Skin of body (tissue), 2 donors: ENCODE measurements around the gene MALRD1. TPM values are rescaled to one million over a fixed set of nuclear protein-coding genes. Genes with fewer than 3 reads are reported as not detected.

Experiments used
- DNase-seq: peaks from one replicate; lab custom pipeline; 2025; lab: John Stamatoyannopoulos, UW
- total RNA-seq: library from RNA; depleted of rRNA; stranded (reverse); fragments of >200 nt; gene quantifications from one replicate; pipeline ENCODE4 v1.2.3, GENCODE V29; 2014

The MALRD1 gene
- total RNA-seq, 1 donor from 2014 or later, result 12.8 TPM

DNA sequence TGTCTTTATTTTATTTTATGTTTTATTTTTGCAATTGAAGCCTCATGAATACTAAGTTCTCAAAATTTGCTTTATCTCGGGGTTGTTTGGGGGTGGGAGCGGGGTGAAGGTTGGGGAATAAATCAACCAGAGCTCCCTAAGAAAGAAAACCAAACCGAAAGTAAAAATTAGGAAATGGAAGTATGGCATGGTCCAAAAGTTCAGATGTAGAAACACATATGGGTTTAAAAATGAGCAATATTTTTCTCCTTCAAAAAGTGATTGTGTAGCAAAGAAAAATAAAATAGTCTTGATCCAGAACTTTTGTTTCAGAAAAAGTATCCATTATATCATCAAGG, 590.3 kb downstream of the MALRD1 start:
- peak; percentile 6 for DNase-seq

DNA sequence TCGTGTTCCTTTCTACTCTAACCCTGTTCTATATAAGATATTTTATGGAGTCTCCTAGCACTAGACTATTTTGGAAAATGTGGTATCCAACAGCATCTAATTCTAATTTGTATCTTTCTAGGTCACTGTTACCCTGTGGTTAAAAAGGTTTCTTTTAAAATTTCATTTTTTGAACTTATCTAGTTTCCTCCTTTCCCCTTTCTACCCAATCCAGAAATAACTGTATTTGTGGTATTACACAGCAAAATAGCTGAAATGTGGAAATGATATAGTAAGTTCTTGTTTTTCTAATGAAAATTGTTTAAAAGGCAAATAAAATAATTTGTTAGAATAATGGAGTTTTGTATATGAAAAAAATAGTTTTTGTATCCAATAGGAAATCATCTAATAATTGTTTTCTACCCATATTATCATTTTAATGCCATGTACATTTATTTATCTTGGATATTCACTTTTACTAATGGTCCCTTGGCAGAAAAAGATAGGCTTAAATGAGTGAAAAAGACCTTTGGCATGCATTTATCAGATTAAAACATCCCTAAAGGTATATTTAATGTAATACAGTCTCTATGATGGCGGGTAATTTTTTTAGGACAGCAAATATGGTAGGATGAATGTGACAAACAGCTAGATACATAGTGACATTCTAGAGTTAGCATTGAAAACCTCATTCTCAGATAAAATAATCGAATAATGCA, 592.1 kb downstream of the MALRD1 start:
- DNase-seq, result no peak

DNA sequence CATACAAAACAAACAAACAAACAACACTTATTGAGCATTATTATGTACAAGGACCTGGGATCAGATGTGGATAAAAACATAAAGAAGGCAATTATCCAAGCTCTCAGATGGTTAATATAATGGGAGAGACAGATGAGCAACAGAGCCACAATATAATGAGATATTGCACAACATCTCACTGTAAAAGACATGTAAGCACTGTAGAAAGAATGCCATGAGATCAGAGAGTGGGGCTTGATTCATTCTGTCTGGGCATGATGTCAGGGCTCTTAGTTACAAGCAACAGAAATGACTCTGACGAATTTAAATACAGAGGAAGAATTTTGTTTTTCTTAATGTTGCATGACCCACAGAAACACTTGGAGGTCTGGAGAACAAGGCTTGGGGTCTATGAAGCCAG, 602.9 kb downstream of the MALRD1 start:
- no peak for DNase-seq

DNA sequence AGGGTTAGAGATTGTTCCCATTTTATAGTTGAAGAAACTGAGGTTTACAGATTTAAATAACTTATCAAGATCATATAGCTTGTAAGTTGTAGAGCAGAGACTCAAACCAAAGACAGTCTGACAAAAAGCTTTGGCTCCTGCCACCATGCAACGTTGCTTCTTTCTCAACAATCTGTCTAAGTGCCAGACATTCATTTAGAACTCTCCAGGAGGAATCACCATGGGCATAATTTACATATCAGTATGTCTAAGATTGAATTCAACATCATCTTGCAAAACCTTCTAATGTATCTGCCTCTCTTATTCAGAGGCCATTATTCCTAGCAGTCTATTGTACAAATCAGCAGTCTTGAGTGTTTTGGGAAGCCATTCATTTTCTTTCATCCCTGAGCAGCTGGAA, 604.1 kb downstream of the MALRD1 start:
- DNase-seq, result no peak

DNA sequence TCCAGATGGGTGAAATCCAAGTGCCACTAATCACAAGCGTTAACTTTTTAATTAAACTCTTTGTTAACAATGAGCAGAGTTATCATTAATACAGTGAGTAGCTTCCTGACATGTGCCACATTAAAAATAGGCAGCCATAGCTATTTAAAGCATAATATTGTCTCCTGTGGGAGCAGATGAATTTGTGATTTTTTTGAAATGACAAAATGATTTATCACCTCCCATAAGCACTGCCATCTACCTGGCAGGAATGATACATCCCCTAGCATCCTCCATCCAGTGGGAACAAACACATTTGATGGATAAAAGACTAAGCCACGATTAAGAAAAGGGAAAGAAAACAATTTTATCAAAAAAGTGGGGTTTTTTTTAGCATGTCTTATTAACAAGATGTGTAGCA, 605.3 kb downstream of the MALRD1 start:
- no peak for DNase-seq

DNA sequence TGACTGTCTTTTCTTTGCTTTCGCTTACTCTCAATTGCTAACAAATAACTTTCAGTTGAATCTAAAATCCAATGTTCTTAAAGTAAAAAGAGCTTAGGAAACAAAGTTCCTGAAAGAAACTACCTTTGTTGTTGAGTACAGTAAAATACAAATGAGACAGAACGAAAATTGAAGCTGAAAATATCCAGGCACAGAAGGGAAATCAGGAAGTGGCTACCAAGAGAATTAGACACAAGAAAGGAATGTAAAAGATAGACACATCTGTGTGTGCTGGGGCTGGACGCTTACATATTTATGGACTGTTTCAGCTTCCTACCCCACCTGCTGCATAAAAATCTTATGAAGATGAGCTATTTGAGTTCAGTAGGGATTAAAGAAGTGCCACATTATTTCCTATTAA, 606.0 kb downstream of the MALRD1 start:
- DNase-seq, result no peak

DNA sequence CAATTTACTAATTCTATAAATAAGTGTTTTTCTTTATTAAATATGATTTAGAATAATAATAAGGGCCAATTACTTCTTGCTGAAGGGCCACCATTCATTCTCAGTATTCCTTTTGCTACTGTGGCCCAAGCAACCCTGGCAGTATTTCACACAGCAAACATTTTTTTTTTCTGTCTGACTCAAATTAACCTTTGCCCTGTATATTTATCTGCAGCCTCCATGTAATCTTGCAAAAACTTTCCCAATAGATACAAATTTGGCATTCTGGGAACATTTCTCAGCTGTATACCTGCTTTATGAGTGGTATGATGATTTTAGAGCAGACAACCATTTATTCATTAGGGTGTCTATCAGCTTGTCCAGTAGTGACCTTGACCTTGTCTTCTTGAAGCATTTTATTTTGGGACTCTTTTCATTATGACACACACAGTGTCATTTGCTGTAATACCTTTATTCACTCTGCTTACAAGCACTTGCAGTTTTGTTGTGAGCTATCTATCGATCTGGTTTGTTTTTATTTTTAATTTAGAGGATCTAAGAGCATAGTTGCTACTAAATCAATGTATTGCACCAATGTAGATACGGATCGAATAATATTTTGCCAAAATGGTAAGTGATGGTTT, 607.9 kb downstream of the MALRD1 start:
- no peak for DNase-seq

DNA sequence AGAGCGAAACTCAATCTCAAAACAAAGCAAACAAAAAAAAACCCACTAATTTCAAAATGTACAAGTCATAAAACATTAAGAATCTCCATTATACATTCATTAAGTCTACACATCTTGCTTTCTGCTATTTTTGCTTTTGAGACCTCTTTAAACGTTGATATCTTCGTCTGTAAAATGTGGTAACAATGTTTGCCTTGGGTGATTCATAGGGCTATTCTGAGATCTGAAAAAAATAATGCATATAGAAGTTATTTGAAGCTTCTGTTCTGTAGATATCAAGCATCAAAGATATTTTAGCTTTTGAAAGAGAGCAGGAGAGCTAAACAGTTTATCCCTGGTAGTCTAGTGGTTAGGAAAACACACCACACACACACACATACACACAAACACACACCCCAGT, 609.5 kb downstream of the MALRD1 start:
- no peak for DNase-seq

DNA sequence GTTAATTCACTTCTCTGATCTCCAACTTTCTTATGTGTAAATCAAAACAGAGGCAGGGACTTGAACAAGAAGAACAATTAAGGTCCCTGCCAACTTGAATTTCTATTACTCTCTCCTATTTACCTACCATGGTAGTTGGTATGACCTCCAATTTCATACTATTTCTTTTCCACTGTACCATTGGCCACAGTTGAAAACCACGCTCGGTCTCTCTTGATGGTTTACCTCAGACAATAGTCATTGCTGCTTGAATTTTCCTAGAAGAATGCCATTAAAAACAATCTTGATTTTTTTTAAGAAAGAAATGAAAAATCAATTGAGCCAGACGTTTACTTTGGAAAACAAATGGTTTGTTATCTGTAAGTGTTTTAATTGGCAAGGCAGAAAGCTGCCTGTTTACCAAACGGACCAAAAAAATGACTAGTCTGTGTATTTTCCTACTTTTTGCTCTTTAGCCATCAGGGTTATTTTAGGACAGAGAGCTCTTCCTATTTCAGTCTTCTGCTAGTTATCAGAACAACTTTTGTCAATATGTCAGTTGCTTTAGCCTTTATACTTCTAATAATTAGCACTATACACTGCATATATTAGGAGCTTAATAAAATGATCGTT, 610.1 kb downstream of the MALRD1 start:
- DNase-seq, result no peak

DNA sequence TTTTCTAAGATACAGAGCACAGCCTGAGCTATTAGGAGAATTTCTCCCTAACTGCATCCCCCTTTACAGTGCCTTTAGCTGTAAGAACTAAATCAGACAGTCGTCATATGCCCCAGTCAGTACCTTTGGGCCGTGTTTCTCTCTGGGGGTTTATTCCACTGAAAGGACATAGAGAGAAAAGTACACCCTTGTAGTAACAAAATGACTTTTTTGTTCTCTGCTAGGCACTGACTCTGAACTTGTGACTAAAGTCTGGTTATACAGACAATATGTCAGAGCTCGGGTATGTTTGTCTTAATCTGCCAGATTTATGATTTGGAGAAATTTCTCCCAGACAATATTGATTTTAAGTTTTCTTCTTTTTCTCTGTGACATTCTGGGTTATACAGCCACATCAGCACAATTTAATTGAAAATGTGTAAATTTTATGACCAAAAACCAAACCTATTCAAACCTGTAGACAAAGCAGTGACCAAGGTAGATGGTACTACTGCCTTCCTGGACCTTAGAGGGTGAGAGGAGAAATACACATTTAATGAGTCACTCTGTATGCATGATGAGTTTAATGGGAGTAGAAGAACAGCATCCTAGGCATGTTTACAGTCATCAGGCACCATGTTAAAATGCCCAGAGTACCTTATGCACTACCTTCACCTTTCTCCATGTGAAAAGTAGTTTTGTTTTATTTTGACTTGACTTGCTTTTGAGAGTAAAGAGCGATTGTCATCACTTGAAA, 611.5 kb downstream of the MALRD1 start:
- DNase-seq, result no peak

DNA sequence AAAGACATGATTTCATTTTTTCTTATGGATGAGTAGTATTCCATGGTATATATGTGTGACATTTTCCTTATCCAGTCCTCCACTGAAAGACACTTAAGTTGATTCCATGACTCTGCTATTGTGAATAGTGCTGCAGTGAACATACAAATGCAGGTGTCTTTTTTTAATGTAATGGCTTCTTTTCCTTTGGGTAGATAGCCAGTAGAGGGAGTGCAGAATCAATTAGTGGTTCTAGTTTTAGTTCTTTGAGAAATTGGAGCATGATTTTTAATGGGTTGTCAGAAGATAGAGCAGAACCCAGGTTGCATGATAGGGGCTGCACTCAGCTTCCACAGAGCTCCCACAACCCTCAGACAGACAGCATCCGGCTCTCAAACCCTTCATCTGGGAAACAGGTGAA, 614.7 kb downstream of the MALRD1 start:
- no peak for DNase-seq

DNA sequence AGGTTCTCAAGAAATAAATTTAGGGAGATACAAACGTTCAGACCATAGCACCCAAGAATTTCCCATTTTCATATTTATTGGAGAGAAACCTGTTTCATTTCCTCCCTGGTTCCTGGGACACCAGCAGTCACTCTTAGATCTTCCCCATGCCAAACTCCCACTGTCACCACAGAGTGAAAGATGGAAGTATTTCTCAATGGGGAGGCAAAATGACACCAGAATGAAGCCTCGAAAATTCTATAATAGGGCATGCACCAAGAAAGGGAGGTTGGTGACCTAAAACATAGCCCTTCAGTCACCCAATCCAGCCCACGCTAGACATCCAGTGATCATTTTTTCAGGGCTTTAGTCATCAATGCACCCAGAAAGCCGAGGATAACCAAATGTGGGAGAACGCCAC, 619.5 kb downstream of the MALRD1 start:
- no peak for DNase-seq

DNA sequence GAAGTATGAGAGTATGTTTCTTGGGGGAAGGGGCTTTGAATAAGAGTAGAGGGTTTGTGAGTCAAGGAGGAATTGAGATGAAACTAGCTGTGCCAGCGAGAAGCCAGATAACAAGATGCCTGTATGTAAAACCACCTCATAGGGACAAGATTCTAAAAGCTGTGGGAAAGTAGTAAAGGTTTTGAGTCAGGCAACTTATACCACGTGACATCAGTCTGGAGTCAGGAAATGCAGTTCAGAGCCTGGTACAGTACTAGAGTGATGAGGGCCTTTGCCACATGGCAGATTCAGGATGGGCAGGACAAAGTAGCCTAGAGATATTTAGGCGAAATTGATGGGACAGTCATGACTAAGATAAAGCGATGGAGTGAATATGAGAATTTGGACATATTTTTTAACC, 627.5 kb downstream of the MALRD1 start:
- DNase-seq, result no peak

DNA sequence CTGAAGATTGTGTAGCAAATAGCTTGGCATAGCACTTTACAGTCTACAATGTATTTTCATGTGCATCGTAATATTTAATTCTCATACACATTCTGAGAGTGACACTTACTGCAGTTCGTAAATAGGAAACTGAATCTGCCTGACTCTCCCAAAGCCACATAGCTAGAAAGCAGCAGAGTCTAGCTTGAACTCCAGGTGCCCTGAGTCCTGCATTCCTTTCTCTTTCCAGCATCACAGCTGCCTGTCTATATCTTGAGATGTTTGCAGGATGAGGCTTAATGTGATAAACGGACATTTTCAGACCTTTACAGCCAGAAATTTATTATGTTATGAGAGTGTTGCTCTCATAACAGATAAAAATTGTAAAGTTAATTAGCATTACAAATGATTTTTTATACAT, 634.8 kb downstream of the MALRD1 start:
- DNase-seq, result no peak

DNA sequence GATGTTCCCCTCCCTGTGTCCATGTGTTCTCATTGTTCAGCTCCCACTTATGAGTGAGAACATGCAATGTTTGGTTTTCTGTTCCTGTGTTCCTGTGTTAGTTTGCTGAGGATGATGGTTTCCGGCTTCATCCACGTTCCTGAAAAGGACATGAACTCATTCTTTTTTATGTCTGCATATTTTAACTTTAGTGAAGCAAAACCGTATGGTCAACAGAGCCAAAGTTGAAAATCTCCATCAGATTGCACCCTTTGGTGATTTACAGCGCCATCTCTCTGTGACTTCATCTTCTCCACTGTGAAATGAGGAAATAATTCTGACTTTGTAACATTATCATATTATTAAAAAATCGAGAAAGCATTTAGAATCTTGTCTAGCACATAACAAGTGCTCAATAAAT, 635.4 kb downstream of the MALRD1 start:
- no peak for DNase-seq

DNA sequence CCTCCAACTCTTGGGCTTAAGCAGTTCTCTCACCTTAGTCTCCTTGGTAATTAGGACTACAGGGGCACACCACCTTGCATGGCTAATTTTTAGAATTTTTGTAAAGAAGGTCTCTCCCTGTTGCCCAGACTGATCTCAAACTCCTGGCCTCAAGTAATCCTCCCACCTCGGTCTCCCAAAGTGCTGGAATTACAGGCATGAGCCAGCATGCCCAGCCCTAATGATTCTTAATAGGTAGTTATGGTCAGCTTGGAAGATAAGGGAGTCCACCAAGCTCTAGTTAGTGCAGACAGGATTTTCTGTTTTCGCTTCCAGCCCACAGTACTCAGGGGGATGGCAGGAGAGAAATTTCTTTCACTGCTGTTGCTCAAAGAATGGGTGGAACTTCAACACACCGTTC, 639.7 kb downstream of the MALRD1 start:
- no peak for DNase-seq

DNA sequence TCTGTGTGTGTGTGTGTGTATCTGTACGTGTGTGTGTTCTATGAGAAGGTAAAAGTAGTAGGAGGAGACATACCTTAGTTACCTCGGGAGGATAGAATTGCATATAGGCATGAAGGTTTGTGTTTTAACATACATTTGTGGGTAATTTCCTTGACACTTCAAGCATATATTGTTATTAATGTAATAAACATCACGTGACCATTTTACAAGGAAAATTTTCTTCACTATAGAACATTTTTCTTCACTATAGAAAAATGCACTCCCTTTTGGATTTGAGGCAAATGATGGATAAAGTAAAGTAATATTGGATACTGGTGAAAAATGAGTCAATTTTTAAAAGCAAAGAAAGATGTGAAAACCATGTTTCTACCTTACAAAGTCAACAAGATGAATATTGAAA, 640.6 kb downstream of the MALRD1 start:
- DNase-seq, result no peak

DNA sequence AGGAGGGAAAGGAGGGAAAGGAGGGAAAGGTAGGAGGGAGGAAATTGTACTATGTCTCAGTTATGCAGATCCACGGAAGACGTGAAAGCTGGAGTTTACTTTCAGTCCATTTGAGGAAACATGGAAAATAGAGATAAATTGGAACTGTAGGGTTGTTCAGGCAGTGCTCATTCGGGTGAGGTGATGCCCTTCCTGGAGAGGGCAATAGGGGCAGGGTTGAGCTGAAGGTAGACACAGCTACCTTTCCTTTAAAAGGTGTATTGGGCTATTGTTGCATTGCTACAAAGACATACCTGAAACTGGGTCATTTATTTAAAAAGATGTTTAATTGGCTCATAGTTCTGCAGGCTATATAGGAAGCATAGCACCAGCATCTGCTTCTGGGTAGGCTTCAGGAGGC, 650.7 kb downstream of the MALRD1 start:
- no peak for DNase-seq

DNA sequence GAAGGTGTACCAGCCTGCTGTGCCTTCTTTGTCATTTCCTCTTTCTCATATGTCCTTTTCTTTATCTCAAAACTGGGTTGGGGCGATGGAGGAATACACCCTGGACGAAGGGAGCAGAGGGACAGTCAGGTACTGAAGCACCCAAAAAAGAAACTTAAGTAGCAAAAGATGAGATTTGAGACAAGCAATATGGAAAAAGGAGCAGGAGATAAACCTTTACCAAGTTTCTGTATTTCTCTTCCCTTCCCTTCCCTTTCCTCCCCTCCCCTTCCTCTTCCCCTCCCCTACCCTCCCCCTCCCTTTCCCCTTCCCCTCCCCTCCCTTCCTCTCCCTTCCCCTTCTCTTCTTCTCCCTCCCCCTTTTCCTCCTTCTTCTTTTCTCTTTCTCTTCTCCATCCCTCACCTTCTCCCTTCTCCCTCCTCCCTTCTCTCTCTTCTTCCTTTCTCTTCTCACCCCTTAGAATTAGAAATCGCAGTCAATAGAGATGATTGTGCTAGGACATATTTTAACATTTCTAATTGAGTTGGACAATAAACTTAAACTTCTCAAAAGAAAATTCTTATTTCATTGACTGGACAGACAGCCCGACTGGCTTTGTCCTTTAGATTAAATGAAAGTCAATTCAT, 652.9 kb downstream of the MALRD1 start:
- no peak for DNase-seq

DNA sequence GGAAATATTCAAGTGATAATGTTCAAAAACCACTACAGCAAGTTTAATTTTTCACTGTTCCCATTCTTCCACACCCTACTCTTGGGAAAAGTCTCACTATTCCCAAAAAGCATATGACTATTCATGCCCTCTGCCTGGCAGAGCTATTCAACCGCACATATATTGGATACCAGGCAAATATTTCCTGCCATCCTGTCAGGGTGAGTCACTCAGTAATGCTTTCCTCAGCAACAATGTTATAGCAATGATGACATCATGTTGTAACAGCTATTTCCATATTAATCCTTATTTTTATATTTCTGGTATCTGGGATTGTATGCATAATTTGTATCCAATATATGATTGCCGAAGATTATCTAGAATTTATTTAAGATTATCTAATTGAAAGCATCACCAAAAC, 653.6 kb downstream of the MALRD1 start:
- no peak for DNase-seq

DNA sequence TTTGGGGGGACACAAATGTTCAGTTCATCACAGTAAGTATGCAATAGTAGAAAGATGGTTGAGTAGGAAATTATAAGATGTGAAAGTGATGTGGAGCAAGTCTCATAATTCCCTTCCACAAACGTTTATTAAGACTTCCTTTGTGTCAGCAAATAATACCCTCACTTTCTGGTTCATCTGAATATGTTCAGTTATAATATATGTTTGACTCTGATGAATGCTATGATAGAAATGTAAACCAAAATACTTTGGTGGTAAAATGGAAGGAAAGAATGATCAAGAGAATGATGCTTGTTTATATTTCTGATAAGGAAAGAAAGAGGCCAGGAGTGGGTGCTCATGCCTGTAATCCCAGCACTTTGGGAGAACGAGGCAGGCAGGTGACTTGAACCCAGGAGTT, 655.9 kb downstream of the MALRD1 start:
- no peak for DNase-seq

DNA sequence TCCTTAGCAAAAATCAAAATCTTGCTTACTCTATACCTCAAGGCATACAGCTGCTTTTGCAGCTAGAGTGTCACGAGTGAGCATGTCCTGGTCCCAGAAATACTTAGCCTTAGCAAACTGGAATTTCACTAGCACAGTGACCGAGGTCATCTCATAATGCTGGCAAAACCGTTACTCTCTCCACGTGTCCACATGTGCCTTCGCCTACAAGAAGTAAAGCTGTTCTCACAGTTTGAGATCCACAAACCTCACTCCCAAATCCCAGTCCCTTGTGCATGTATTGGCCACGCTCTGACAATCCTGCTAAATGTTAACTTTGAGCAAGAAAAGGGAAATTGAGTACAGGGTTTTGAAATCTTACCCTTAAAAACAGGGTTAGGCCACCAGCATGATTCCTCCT, 656.6 kb downstream of the MALRD1 start:
- DNase-seq, result peak; percentile 11
